Bronchus fibroblast of lung (primary cell): Measurements from ENCODE around the gene NFIC. TPM values are rescaled to one million over a fixed set of nuclear protein-coding genes. Genes with fewer than 3 reads are reported as not detected.

Experiments
- total RNA-seq: library from RNA; depleted of rRNA; stranded (reverse); fragments of >200 nt; gene quantifications from 2 replicates; pipeline ENCODE4 v1.2.3, GENCODE V29; 2015

The NFIC gene
- 36.7 and 41.2 TPM in 2 replicates for total RNA-seq

DNA sequence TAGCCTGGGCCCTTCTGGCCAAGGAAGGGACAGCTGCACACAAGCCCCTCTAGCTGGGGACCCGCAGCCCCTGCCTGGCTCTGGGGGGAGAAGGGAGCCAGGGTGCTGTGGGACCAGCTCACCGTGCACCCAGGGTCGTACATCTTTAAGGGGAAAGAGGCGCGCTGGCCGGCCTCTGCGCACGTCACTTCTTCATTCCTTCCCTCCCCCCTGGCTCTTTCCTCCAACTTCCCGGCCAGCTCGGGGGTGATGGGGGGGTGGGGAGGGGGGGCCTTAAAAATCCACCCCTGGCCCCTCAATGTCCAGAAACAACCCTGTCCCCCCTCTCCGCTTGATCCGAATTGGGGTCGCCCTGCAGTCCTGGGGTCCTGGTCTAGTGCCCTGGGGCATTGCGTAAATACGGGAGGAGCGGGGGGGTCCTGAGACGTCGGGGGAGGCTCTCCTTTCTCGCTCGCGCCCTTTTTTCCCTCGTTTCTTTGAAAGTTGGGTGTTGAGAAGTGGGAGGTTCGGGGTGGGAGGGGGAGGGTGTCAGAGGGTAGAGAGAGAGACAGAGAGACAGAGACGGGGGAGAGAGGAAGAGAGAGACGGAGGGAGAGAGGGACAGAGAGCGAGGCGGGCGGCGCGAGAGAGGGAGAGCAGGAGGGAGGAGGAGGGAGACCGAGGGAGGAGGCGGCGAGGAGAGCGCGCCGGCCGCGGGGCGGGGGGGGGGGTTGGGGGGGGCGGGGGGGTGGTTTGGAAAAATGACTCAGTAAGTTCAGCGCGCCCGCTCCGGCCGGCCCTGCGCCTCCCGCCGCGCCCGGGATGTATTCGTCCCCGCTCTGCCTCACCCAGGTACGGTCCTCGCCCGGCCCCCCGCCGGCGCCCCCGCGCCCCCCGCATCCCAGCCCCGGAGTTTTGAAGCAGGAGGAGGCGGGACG is at the start of gene NFIC:
TSS of gene NFIC (plus strand) at position 748 of the 917 bp plus-strand sequence. CDS start at position 802, 54 bp downstream.

GRCh38 chr19:3480383-3481091 is 114.2 kb downstream of the NFIC start, which contains the start of gene SMIM24:
Gene SMIM24, minus strand, starts transcription at chr19:3480525. Its CDS starts 62 bp downstream, at chr19:3480463.

GRCh38 chr19:3483226-3483628 is 116.8 kb downstream of the NFIC start, which contains the start of gene SMIM44:
Gene SMIM44, minus strand, starts transcription at chr19:3483441. Its CDS starts 38 bp downstream, at chr19:3483403.

DNA sequence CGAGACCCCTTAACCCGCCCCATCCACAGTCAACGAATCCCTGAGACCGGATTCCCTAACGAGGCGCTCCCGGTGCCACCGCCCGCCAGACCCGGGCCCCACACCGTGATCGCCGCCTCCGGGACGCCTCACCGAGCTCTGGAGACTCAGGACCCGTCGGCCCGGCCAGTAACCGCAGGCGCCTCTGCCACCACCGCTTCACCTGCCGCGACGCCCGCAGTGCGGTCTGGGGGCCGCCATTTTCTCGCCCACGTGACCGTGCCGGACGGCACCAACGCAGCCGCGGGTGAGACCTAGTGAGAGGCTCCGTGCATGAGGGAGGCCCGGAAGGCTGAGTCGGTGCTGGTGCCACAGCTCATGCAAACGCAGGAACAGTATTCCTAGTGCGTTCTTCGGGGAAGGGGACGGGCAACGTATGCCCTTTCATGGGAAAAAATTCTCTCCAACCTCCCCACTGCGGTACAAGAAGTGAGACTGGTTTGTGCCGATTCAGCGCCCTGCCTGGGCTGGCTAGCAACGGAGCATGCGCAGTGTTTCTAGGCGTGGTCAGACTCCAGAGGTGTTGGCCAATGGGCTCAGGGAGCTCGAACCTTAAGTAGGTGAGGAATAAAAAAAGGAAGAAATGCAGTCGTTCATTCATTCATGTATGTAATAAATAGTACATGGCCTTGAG is 134.2 kb downstream of the NFIC start, which contains the start of gene DOHH:
TSS of gene DOHH (minus strand) at position 246 of the 673 bp plus-strand sequence. CDS start 3,860 bp downstream, outside the sequence.

GRCh38 chr19:3505598-3506383 is 139.4 kb downstream of the NFIC start, which contains the start of gene FZR1:
Gene FZR1, plus strand, starts transcription at chr19:3506311. Its CDS starts 16,679 bp downstream, at chr19:3522990.

Other genes starting within 250 kb of the NFIC start
- gene GNA15, start 230.6 kb upstream of the NFIC start, total RNA-seq, result not detected in 2 replicates
- gene S1PR4, start 187.8 kb upstream of the NFIC start, total RNA-seq, result not detected in 2 replicates
- gene NCLN, start 180.7 kb upstream of the NFIC start, total RNA-seq, result 82.4 and 82.7 TPM in 2 replicates
- gene CELF5, start 141.9 kb upstream of the NFIC start, total RNA-seq, result not detected in 2 replicates
- not detected in 2 replicates for gene SMIM24, start 113.9 kb downstream of the NFIC start, total RNA-seq
- gene SMIM44, start 116.9 kb downstream of the NFIC start, total RNA-seq, result not detected in 2 replicates
- 12.2 and 14.1 TPM in 2 replicates for gene DOHH, start 134.1 kb downstream of the NFIC start, total RNA-seq
- 40.4 and 44.7 TPM in 2 replicates for gene FZR1, start 139.7 kb downstream of the NFIC start, total RNA-seq
- not detected in 2 replicates for gene TEKTIP1, start 172.6 kb downstream of the NFIC start, total RNA-seq
- 70.3 and 77.4 TPM in 2 replicates for gene MFSD12, start 191.0 kb downstream of the NFIC start, total RNA-seq
- gene HMG20B, start 206.4 kb downstream of the NFIC start, total RNA-seq, result 169 and 170 TPM in 2 replicates
- gene GIPC3, start 218.9 kb downstream of the NFIC start, total RNA-seq, result 0.15 and 0.17 TPM in 2 replicates
- gene TBXA2R, start 240.3 kb downstream of the NFIC start, total RNA-seq, result 1.8 and 3.4 TPM in 2 replicates